HepG2 (cell line): ENCODE results near the gene MCM3. TPM values are rescaled to one million over a fixed set of nuclear protein-coding genes. Genes with fewer than 3 reads are reported as not detected.
A peak's percentile ranks its signal among the peaks of the same experiment; 100 is the strongest.

Source experiments
- AHR ChIP-seq: IDR thresholded peaks from 2 replicates; pipeline ENCODE4 v1.6.1; 2018; ENCODE audit warnings: missing genetic modification reagents, missing compliant biosample characterization
- ATAD3A ChIP-seq: sonication (generic); formaldehyde crosslinking; IDR thresholded peaks from 2 replicates; pipeline ENCODE4 v1.4.0; 2020; ENCODE audit warnings: missing genetic modification reagents
- BRF2 ChIP-seq: sonication (generic); formaldehyde crosslinking; IDR thresholded peaks from 2 replicates; pipeline ENCODE4 v1.8.1; 2022; ENCODE audit warnings: mild to moderate bottlenecking, missing genetic modification reagents
- CCAR2 ChIP-seq: fragments of 200-400 bp; formaldehyde crosslinking; optimal IDR thresholded peaks from 2 replicates; pipeline ENCODE3; 2018; ENCODE audit warnings: low read depth, mild to moderate bottlenecking, low read length, moderate library complexity
- ELF3 ChIP-seq: IDR thresholded peaks from 2 replicates; pipeline ENCODE4 v1.6.1; 2016; ENCODE audit warnings: missing genetic modification reagents, missing compliant biosample characterization
- FOXC1 ChIP-seq: sonication (generic); formaldehyde crosslinking; IDR thresholded peaks from 2 replicates; pipeline ENCODE4 v1.8.0; 2022; ENCODE audit warnings: mild to moderate bottlenecking, missing genetic modification reagents, borderline replicate concordance
- FOXP1 ChIP-seq, 2 experiments: fragments of 450-650 bp in 1 of 2; IDR thresholded peaks; 2 replicates each; pipeline ENCODE4 v1.6.1; 2017 to 2018; ENCODE audit warnings: antibody characterized with exemption in 1 of 2
- KDM4B ChIP-seq: sonication (generic); formaldehyde crosslinking; IDR thresholded peaks from 2 replicates; pipeline ENCODE4 v1.4.0; 2020; ENCODE audit warnings: missing genetic modification reagents
- MYC ChIP-seq: sonication (generic); formaldehyde crosslinking; IDR thresholded peaks from 2 replicates; pipeline ENCODE4 v1.9.0; 2021; ENCODE audit warnings: missing genetic modification reagents, borderline replicate concordance
- RFXAP ChIP-seq: sonication (generic); formaldehyde crosslinking; IDR thresholded peaks from 2 replicates; pipeline ENCODE4 v1.4.0; 2020; ENCODE audit warnings: missing genetic modification reagents, borderline replicate concordance
- RXRB ChIP-seq: IDR thresholded peaks from 2 replicates; pipeline ENCODE4 v1.6.1; 2016; ENCODE audit warnings: borderline replicate concordance, missing genetic modification reagents, missing compliant biosample characterization
- SCMH1 ChIP-seq: sonication (generic); formaldehyde crosslinking; IDR thresholded peaks from 2 replicates; pipeline ENCODE4 v1.9.0; 2021; ENCODE audit warnings: missing genetic modification reagents, mild to moderate bottlenecking, borderline replicate concordance
- SMC3 ChIP-seq: IDR thresholded peaks from 2 replicates; pipeline ENCODE4 v1.6.1; 2011; ENCODE audit warnings: low read length, improper control_type of control experiment
- ZFP1 ChIP-seq: IDR thresholded peaks from 2 replicates; pipeline ENCODE4 v1.6.1; 2016
- ZFP36 ChIP-seq: fragments of 150-350 bp; IDR thresholded peaks from 2 replicates; pipeline ENCODE4 v1.6.1; 2018; ENCODE audit warnings: borderline replicate concordance, low read length, low read depth; ENCODE audit not compliant: partially characterized antibody
- ZFP41 ChIP-seq: sonication (generic); formaldehyde crosslinking; IDR thresholded peaks from 2 replicates; pipeline ENCODE4 v1.4.0; 2020; ENCODE audit warnings: mild to moderate bottlenecking, missing genetic modification reagents, borderline replicate concordance
- ZNF570 ChIP-seq: sonication (generic); formaldehyde crosslinking; IDR thresholded peaks from 2 replicates; pipeline ENCODE4 v1.4.0; 2020; ENCODE audit warnings: mild to moderate bottlenecking, missing genetic modification reagents, borderline replicate concordance
- ZNF572 ChIP-seq: sonication (generic); formaldehyde crosslinking; IDR thresholded peaks from 2 replicates; pipeline ENCODE4 v1.5.1; 2020; ENCODE audit warnings: mild to moderate bottlenecking, missing genetic modification reagents
- ZNF687 ChIP-seq: sonication (generic); formaldehyde crosslinking; IDR thresholded peaks from 2 replicates; pipeline ENCODE4 v1.5.1; 2020; ENCODE audit warnings: mild to moderate bottlenecking, missing genetic modification reagents, moderate library complexity
- polyA plus RNA-seq, 8 experiments: library from polyadenylated mRNA; depleted of rRNA in 3 of 8; stranded (reverse) in 7 of 8; unstranded in 1 of 8; fragments of >200 nt; fragmentation: Illumina TruSeq in 4 of 8; extraction: Trizol in 4 of 8; gene quantifications; 2 replicates each; pipeline versions ENCODE4 v1.2.1 to v1.2.3, GENCODE V29; 2011 to 2016; ENCODE audit warnings: low read depth in 4 of 8, missing spikeins in 1 of 8, mixed read lengths in 1 of 8; ENCODE audit not compliant: insufficient read depth in 1 of 8
- total RNA-seq, 5 experiments: library from RNA; depleted of rRNA; stranded (reverse); fragments of >200 nt; fragmentation: Illumina TruSeq; extraction: Trizol; gene quantifications; 2 replicates each; pipeline ENCODE4 v1.2.3, GENCODE V29; 2016; ENCODE audit warnings: low read depth in 1 of 5
- TF ChIP-seq, protein P1 (sequence below): sonication (generic); formaldehyde crosslinking; conservative IDR thresholded peaks from 2 replicates; pipeline ENCODE4 v1.4.0; 2020; ENCODE audit warnings: missing genetic modification reagents
- TF ChIP-seq, protein P2 (sequence below): sonication (generic); formaldehyde crosslinking; IDR thresholded peaks from 2 replicates; pipeline ENCODE4 v1.8.1; 2023; ENCODE audit warnings: missing genetic modification reagents, inconsistent platforms, borderline replicate concordance

The MCM3 gene
- total and polyA plus RNA-seq, 2 of the 13 experiments (the other 11 are each of a cell fraction or from before 2014, with no cell fraction given), result 164 to 288 TPM

DNA sequence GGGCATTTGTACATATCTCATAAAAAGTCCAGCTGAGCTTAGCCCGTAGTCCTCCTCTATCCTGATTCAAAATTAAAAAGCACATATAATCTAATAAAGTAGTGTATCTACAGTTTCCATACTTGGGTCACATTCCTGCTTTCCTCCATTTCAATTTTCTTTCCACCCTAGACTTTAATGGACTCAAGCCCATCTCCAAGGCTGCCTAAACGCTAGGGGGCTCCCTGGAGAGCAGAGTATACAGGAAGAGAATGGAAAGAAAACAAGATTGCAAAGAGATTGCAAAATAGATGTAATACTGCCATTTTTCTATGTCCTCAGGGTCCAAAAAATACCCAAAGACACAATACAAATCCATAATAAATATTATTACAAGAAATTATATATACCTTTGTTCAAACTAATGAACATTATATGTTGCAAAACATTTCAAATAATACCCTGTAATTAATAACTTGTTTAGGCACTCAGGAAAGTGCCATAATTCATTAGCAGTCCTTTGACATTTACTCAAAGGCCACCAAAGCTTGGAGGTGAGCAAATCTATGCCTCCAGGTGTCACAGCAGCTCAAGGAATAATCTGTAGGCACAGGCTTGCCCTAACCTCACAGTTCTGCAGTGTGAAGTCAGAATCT lies 2.4 kb upstream of the MCM3 start (continued):
- TF ChIP-seq ZFP36, result no peak
- no peak for TF ChIP-seq ATAD3A (CRISPR knock-in tag)
- TF ChIP-seq, protein P1, sequence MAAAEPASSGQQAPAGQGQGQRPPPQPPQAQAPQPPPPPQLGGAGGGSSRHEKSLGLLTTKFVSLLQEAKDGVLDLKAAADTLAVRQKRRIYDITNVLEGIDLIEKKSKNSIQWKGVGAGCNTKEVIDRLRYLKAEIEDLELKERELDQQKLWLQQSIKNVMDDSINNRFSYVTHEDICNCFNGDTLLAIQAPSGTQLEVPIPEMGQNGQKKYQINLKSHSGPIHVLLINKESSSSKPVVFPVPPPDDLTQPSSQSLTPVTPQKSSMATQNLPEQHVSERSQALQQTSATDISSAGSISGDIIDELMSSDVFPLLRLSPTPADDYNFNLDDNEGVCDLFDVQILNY (CRISPR knock-in tag), result no peak
- peak; percentile 45 for TF ChIP-seq RXRB (CRISPR knock-in tag)
- TF ChIP-seq AHR (CRISPR knock-in tag), result no peak
- TF ChIP-seq ZNF687, result no peak
- no peak for TF ChIP-seq CCAR2
- no peak for TF ChIP-seq KDM4B (CRISPR knock-in tag)
- peak; percentile 98 for TF ChIP-seq SMC3
- TF ChIP-seq ZNF572 (CRISPR knock-in tag), result no peak
- no peak for TF ChIP-seq ZFP1 (CRISPR knock-in tag)
- no peak for TF ChIP-seq FOXC1 (CRISPR knock-in tag)
- TF ChIP-seq FOXP1 (IDR thresholded peaks at IDR 0.05), result peak; percentile 67; the same call in 1 of the 2 replicates
- peak; percentile 86 for TF ChIP-seq FOXP1 (CRISPR knock-in tag; IDR thresholded peaks at IDR 0.05)
- TF ChIP-seq, protein P2, sequence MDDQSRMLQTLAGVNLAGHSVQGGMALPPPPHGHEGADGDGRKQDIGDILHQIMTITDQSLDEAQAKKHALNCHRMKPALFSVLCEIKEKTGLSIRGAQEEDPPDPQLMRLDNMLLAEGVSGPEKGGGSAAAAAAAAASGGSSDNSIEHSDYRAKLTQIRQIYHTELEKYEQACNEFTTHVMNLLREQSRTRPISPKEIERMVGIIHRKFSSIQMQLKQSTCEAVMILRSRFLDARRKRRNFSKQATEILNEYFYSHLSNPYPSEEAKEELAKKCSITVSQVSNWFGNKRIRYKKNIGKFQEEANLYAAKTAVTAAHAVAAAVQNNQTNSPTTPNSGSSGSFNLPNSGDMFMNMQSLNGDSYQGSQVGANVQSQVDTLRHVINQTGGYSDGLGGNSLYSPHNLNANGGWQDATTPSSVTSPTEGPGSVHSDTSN, result no peak
- TF ChIP-seq ZNF570 (CRISPR knock-in tag), result no peak
- TF ChIP-seq RFXAP (CRISPR knock-in tag), result no peak
- TF ChIP-seq BRF2 (CRISPR knock-in tag), result no peak
- no peak for TF ChIP-seq MYC (CRISPR knock-in tag)
- TF ChIP-seq ZFP41 (CRISPR knock-in tag), result no peak
- TF ChIP-seq SCMH1, result no peak
- peak; percentile 80 for TF ChIP-seq ELF3 (CRISPR knock-in tag)
